Keratinocyte (primary cell): Measurements from ENCODE around the gene ASGR1.

Source experiments
- CTCF ChIP-seq, 3 experiments: IDR thresholded peaks in 1 of 3; conservative IDR thresholded peaks in 1 of 3; optimal IDR thresholded peaks in 1 of 3; 2 replicates in 2 of 3; 3 replicates in 1 of 3; pipeline versions ENCODE3 to v1.5.1; 2011; ENCODE audit warnings: low read length in 3 of 3, mild to moderate bottlenecking in 3 of 3, moderate library complexity in 2 of 3, control low read depth in 1 of 3, inconsistent platforms in 1 of 3; ENCODE audit not compliant: insufficient read depth in 2 of 3; ENCODE audit errors: extremely low read depth in 1 of 3
- EZH2 ChIP-seq: IDR thresholded peaks from one replicate; pipeline ENCODE4 v1.6.1; 2012; ENCODE audit warnings: inconsistent platforms, mild to moderate bottlenecking, low read length, moderate library complexity

GRCh38 chr17:7208754-7209460 is 29.7 kb upstream of the ASGR1 start:
- TF ChIP-seq CTCF (optimal IDR thresholded peaks at IDR 0.05 in 1 of 3, IDR thresholded peaks at IDR 0.05 in 1 of 3, conservative IDR thresholded peaks at IDR 0.05 in 1 of 3; ENCODE audit: extremely low read depth in 1 of 3, insufficient read depth in 2 of 3, low read length in 3 of 3): no peak
- TF ChIP-seq EZH2: no peak
